Measurements from ENCODE around the gene LRMDA. TPM values are rescaled to one million over a fixed set of nuclear protein-coding genes. Genes with fewer than 3 reads are reported as not detected.

The LRMDA gene
- total and polyA plus RNA-seq, 10 of the 15 experiments (the other 5 are each of a cell fraction or from before 2014, with no cell fraction given): 0.07 to 0.54 (median 0.29) TPM; not detected in 4

DNA sequence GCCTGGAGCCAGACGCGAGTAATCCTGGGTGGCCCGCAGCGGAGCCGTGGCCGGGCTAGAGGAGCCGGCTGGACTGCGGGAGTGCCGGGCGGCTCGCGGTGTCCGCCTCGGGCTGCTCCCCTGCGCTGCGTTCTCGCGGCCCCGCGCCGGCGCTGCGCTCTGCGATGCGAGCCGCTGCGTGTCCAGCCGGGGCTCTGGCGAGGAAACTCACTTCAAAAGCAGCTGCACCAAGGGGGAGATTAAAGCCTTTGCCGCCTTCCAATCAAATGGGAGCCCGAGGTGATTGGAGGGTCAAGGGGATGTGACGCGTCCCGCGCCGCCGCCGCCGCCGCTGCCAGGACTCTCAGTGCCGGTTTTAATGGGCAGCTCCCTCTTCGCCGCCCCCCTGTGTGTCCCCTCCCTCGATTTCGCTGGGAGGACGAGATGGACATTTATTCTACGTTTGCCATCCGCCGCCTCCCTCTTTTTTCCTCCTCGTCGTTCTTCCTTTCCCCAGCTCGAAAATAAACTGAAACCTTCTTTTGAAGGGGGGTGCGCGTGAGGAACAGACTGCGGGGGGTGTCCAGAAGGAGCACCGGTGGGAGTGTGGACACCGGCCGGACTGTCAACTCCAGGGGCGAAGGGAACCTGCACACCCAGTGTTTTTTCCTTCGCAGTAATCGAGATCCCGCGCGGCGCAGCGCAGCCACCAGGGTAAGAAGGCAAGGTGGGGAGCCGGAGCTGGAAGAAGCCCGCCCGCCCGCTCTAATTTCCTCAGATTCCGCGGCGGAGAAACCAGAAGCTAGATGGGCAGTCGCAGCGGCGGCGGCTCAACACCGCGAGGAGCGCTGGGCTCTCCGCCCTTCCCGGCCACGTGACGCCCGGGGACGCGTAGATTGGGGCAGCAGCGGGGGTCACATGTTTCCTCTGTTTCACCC is 29.6 kb upstream of the LRMDA start, which contains the start of gene ZNF503:
ZNF503 (minus strand) TSS at position 196 of the 917 bp plus-strand sequence. CDS start 345 bp downstream, outside the sequence.
- Histone ChIP-seq H3K9me3 (replicated peaks; ENCODE audit: control insufficient read depth, insufficient read depth, low read length) (no peaks in the 10 kb centered on the region; the same call in 2 of the 3 replicates), H3K79me2 (ENCODE audit: control insufficient read depth, insufficient read depth, low read length) (no peaks in the 10 kb centered on the region), H3K27ac (ENCODE audit: control insufficient read depth, insufficient read depth) (no peak within 1 kb of the TSS), H3K4me3 (peak within 1 kb of the TSS; percentile 55), H3K4me1 (ENCODE audit: control insufficient read depth, insufficient read depth, low read length) (no peaks in the 10 kb centered on the region; the same call in 1 of the 2 replicates), H2AFZ (ENCODE audit: control insufficient read depth, low read depth, low read length) (peak within 1 kb of the TSS; percentile 47), H3K36me3 (ENCODE audit: control insufficient read depth in 2 of 2, insufficient read depth in 2 of 2, low read length in 1 of 2) (no peaks in the 10 kb centered on the region), H3K9ac (ENCODE audit: control insufficient read depth, insufficient read depth, low read length) (no peak within 1 kb of the TSS; the same call in 1 of the 2 replicates), H3K27me3 (replicated peaks in 1 of 2; ENCODE audit: control insufficient read depth in 2 of 2, insufficient read depth in 2 of 2, low read length in 1 of 2) (peaks cover 7 to 10% of the 10 kb centered on the region in 2 experiments), H3K4me2 (ENCODE audit: control insufficient read depth, insufficient read depth) (peak within 1 kb of the TSS; percentile 82), H4K20me1 (ENCODE audit: control insufficient read depth, insufficient read depth) (no peaks in the 10 kb centered on the region)
- no peak for FAIRE-seq
- no TSS peak for BruUV-seq (replicated peaks)
- in situ Hi-C loops (cut with MboI): no loop called here
- POLR2A ChIA-PET: interaction anchor here (0.6 to 1.5 kb wide), 12 partner anchors 8 to 685 kb away, joined by 3 to 5 read pairs (median 3); no protein-coding TSS in a partner anchor
- 2% methylated on average over 85 of the region's 88 CpGs for WGBS (ENCODE audit: insufficient coverage, insufficient replicate concordance, low lambda C conversion rate, missing lambda C conversion rate)
- SMC1A ChIA-PET (ENCODE audit: uncharacterized antibody, unreplicated experiment): interaction anchor here (0.6 to 4.3 kb wide), 26 partner anchors 15 to 911 kb away, joined by 3 to 19 read pairs (median 4); partner anchors contain the start of gene LRMDA
- DNase-seq (ENCODE audit: low read depth, low spot score): peak; percentile 27
- CTCF ChIA-PET: interaction anchor here (0.9 to 5.7 kb wide), 16 partner anchors 12 to 904 kb away, joined by 3 to 38 read pairs (median 4); partner anchors contain the start of gene LRMDA
- RAD21 ChIA-PET (ENCODE audit: unreplicated experiment): interaction anchor here (0.6 to 3.9 kb wide), 37 partner anchors 8 to 902 kb away, joined by 3 to 38 read pairs (median 4); no protein-coding TSS in a partner anchor
- peak; percentile 82 for ATAC-seq
- intact Hi-C loops (cut with micrococcal nuclease; ENCODE audit: unreplicated experiment): loop anchor here (2.0 to 10.0 kb wide), 6 partner anchors 140 to 903 kb away; no protein-coding TSS in a partner anchor
- TF ChIP-seq DPF2 (IDR thresholded peaks at IDR 0.05) (no peak; the same call in 1 of the 2 replicates), CBFB (IDR thresholded peaks at IDR 0.05; ENCODE audit: low read depth) (no peak), CEBPB (IDR thresholded peaks at IDR 0.05; ENCODE audit: borderline replicate concordance in 1 of 2, low read depth in 2 of 2, low read length in 2 of 2) (no peak), SUPT20H (IDR thresholded peaks at IDR 0.05; ENCODE audit: borderline replicate concordance, control insufficient read depth, low read depth, low read length) (no peak), EGR1 (IDR thresholded peaks at IDR 0.05; ENCODE audit: borderline replicate concordance in 1 of 2, low read depth in 2 of 2, low read length in 2 of 2) (no peak), CBX3 (IDR thresholded peaks at IDR 0.05; ENCODE audit: borderline replicate concordance, low read depth) (no peak), LARP7 (IDR thresholded peaks at IDR 0.05) (peak; percentile 22; the same call in 1 of the 2 replicates)
- TF ChIP-seq, protein P1, sequence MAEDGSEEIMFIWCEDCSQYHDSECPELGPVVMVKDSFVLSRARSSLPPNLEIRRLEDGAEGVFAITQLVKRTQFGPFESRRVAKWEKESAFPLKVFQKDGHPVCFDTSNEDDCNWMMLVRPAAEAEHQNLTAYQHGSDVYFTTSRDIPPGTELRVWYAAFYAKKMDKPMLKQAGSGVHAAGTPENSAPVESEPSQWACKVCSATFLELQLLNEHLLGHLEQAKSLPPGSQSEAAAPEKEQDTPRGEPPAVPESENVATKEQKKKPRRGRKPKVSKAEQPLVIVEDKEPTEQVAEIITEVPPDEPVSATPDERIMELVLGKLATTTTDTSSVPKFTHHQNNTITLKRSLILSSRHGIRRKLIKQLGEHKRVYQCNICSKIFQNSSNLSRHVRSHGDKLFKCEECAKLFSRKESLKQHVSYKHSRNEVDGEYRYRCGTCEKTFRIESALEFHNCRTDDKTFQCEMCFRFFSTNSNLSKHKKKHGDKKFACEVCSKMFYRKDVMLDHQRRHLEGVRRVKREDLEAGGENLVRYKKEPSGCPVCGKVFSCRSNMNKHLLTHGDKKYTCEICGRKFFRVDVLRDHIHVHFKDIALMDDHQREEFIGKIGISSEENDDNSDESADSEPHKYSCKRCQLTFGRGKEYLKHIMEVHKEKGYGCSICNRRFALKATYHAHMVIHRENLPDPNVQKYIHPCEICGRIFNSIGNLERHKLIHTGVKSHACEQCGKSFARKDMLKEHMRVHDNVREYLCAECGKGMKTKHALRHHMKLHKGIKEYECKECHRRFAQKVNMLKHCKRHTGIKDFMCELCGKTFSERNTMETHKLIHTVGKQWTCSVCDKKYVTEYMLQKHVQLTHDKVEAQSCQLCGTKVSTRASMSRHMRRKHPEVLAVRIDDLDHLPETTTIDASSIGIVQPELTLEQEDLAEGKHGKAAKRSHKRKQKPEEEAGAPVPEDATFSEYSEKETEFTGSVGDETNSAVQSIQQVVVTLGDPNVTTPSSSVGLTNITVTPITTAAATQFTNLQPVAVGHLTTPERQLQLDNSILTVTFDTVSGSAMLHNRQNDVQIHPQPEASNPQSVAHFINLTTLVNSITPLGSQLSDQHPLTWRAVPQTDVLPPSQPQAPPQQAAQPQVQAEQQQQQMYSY (CRISPR knock-in tag; IDR thresholded peaks at IDR 0.05): no peak
- TF ChIP-seq, protein P2, sequence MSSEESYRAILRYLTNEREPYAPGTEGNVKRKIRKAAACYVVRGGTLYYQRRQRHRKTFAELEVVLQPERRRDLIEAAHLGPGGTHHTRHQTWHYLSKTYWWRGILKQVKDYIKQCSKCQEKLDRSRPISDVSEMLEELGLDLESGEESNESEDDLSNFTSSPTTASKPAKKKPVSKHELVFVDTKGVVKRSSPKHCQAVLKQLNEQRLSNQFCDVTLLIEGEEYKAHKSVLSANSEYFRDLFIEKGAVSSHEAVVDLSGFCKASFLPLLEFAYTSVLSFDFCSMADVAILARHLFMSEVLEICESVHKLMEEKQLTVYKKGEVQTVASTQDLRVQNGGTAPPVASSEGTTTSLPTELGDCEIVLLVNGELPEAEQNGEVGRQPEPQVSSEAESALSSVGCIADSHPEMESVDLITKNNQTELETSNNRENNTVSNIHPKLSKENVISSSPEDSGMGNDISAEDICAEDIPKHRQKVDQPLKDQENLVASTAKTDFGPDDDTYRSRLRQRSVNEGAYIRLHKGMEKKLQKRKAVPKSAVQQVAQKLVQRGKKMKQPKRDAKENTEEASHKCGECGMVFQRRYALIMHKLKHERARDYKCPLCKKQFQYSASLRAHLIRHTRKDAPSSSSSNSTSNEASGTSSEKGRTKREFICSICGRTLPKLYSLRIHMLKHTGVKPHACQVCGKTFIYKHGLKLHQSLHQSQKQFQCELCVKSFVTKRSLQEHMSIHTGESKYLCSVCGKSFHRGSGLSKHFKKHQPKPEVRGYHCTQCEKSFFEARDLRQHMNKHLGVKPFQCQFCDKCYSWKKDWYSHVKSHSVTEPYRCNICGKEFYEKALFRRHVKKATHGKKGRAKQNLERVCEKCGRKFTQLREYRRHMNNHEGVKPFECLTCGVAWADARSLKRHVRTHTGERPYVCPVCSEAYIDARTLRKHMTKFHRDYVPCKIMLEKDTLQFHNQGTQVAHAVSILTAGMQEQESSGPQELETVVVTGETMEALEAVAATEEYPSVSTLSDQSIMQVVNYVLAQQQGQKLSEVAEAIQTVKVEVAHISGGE (CRISPR knock-in tag; IDR thresholded peaks at IDR 0.05): no peak

Data from GM12878 (cell line).